Activated CD4-positive, alpha-beta T cell treated with anti-CD3 and anti-CD28 coated beads, Interleukin-2, amount 10 ng/mL, durations not matched to agents 24 days and 14 days (primary cell): Measurements from ENCODE around the gene ZFYVE9. TPM values are rescaled to one million over a fixed set of nuclear protein-coding genes. Genes with fewer than 3 reads are reported as not detected.
"Not testable (repeated sequence)": the region's sequence is repeated elsewhere in the genome, so short reads cannot be mapped to it uniquely, and the experiment has no call there.

ENCODE experiments used
- DNase-seq: peaks from one replicate; pipeline ENCODE4 v3.0.0; 2022
- H3K27ac Mint-ChIP-seq: one replicate; pipeline ENCODE4 v1.8.0; 2022; ENCODE audit warnings: mild to moderate bottlenecking, mixed read lengths
- H3K27me3 Mint-ChIP-seq: one replicate; pipeline ENCODE4 v1.8.0; 2022; ENCODE audit warnings: mixed read lengths
- H3K36me3 Mint-ChIP-seq: one replicate; pipeline ENCODE4 v1.8.0; 2022; ENCODE audit warnings: low read depth, mild to moderate bottlenecking, mixed read lengths
- H3K4me1 Mint-ChIP-seq: one replicate; pipeline ENCODE4 v1.8.0; 2021; ENCODE audit warnings: mixed read lengths
- H3K4me3 Mint-ChIP-seq: one replicate; pipeline ENCODE4 v1.8.0; 2022; ENCODE audit warnings: mild to moderate bottlenecking, moderate library complexity, mixed read lengths
- H3K9me3 Mint-ChIP-seq: one replicate; pipeline ENCODE4 v1.8.0; 2021; ENCODE audit warnings: mixed read lengths
- intact Hi-C: fragments of 100-400 bp; cut with micrococcal nuclease; formaldehyde crosslinking; loops from one replicate; pipeline ENCODE4 v1.15.1; 2023
- total RNA-seq: library from RNA; stranded (reverse); gene quantifications from 2 replicates; pipeline ENCODE4 v1.2.3, GENCODE V29; 2022

Gene ZFYVE9
- total RNA-seq, 1 donor from 2014 or later, result 3.9 TPM

DNA sequence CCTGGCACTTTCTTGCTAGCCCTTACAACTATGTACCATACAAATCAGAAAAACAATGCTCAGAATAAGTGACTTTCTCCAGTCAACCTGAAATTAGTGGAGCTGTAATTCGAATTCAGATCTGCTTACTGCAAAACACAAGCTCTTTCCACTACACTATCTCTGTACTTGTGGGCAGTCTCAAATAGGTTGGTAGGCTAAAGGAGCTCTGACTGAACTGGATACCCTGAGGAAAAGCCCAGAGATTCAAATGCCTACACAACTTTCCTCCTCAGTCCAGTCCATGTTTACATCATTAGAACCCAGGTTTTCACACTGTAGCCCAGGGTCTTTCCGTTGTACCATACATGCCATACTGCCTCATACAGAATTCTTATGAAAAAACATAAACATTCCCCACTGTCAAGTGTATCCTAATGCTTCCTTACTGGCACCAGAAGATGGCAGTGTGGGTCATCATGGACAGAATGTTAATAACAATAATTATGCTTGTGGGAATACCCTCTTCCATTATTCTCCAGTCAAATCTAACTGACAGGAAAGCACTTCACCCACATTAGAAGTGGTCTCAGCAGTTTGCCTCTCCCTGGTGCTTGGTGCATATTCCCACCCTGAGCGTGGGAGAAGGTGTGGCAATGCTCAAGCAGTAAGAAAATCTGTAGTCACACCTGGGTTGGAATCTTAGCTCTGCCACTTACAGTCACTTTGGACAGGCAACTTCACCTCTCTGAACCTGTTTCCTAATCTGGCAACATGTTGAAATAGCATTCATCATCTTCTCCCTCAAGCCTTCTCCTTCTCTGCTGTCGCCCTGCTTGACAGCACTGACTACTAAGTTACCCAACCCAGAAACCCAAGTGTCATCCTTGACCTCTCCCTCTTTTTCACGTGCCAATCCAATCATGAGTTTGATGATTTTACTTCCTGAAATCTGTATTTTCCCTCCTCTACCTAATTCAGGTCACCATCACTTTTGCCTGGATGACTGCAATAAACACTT is 14.4 kb upstream of the ZFYVE9 start:
- H3K27me3 Mint-ChIP-seq, result peaks cover 44% of the 10 kb centered on the region

GRCh38 chr1:52139817-52140540 is 1.9 kb upstream of the ZFYVE9 start:
- H3K27ac Mint-ChIP-seq, result peak overlapping the region; percentile 5
- H3K36me3 Mint-ChIP-seq, result no peaks in the 10 kb centered on the region
- H3K27me3 Mint-ChIP-seq, result peaks cover 29% of the 10 kb centered on the region
- no peaks in the 10 kb centered on the region for H3K9me3 Mint-ChIP-seq
- peak; percentile 68 for DNase-seq
- H3K4me1 Mint-ChIP-seq, result peaks cover 22% of the 10 kb centered on the region
- H3K4me3 Mint-ChIP-seq, result peak overlapping the region; percentile 2
- intact Hi-C loops, result loop anchor here (1.0 to 5.0 kb wide), 6 partner anchors 38 to 547 kb away; partner anchors contain the start of genes BTF3L4 and CC2D1B

More for the DNA sequence above, 14.4 kb upstream of the ZFYVE9 start:
- H3K9me3 Mint-ChIP-seq, result no peaks in the 10 kb centered on the region
- no peak overlapping the region for H3K27ac Mint-ChIP-seq
- H3K4me3 Mint-ChIP-seq, result no peak overlapping the region
- intact Hi-C loops, result loop anchor here (2.0 kb wide), 1 partner anchor 169 kb away; no protein-coding TSS in a partner anchor
- H3K4me1 Mint-ChIP-seq, result peaks cover 3% of the 10 kb centered on the region
- no peaks in the 10 kb centered on the region for H3K36me3 Mint-ChIP-seq
- DNase-seq, result peak; percentile 59

GRCh38 chr1:52140633-52141512 is 1.0 kb upstream of the ZFYVE9 start:
- no peaks in the 10 kb centered on the region for H3K9me3 Mint-ChIP-seq
- H3K4me1 Mint-ChIP-seq, result peaks cover 22% of the 10 kb centered on the region
- H3K27me3 Mint-ChIP-seq, result peaks cover 33% of the 10 kb centered on the region
- DNase-seq, result no peak
- peak overlapping the region; percentile 49 for H3K27ac Mint-ChIP-seq
- intact Hi-C loops, result loop anchor here (2.0 to 5.0 kb wide), 4 partner anchors 84 to 546 kb away; partner anchors contain the start of genes BTF3L4 and CC2D1B
- H3K4me3 Mint-ChIP-seq, result peak overlapping the region; percentile 75
- no peaks in the 10 kb centered on the region for H3K36me3 Mint-ChIP-seq

GRCh38 chr1:52142220-52143183 is 613 bp downstream of the ZFYVE9 start:
- peak overlapping the region; percentile 74 for H3K27ac Mint-ChIP-seq
- peak overlapping the region; percentile 81 for H3K4me3 Mint-ChIP-seq
- H3K27me3 Mint-ChIP-seq, result peaks cover 31% of the 10 kb centered on the region
- DNase-seq, result peak; percentile 77
- H3K4me1 Mint-ChIP-seq, result peaks cover 22% of the 10 kb centered on the region
- H3K9me3 Mint-ChIP-seq, result no peaks in the 10 kb centered on the region
- intact Hi-C loops, result loop anchor here (5.0 kb wide), 3 partner anchors 155 to 545 kb away; partner anchors contain the start of gene CC2D1B
- H3K36me3 Mint-ChIP-seq, result no peaks in the 10 kb centered on the region

- no peaks in the 10 kb centered on the region for H3K9me3 Mint-ChIP-seq
- no peak overlapping the region for H3K4me3 Mint-ChIP-seq
- no peak overlapping the region for H3K27ac Mint-ChIP-seq
- H3K27me3 Mint-ChIP-seq, result peaks cover 24% of the 10 kb centered on the region
- peaks cover 12% of the 10 kb centered on the region for H3K4me1 Mint-ChIP-seq
- H3K36me3 Mint-ChIP-seq, result no peaks in the 10 kb centered on the region
- intact Hi-C loops, result no loop called here
- no peak for DNase-seq
Observed at GRCh38 chr1:52145137-52145536, 3.2 kb downstream of the ZFYVE9 start.

- H3K27me3 Mint-ChIP-seq, H3K9me3 Mint-ChIP-seq, H3K27ac Mint-ChIP-seq, H3K4me3 Mint-ChIP-seq, H3K4me1 Mint-ChIP-seq, H3K36me3 Mint-ChIP-seq, DNase-seq, intact Hi-C loops: not testable (repeated sequence)
Observed at GRCh38 chr1:52150445-52150844, 8.6 kb downstream of the ZFYVE9 start.

GRCh38 chr1:52150946-52151345 is 9.1 kb downstream of the ZFYVE9 start:
- Mint-ChIP-seq H3K4me1 (no peaks in the 10 kb centered on the region), H3K4me3 (no peak overlapping the region), H3K27me3 (no peaks in the 10 kb centered on the region), H3K27ac (no peak overlapping the region), H3K9me3 (no peaks in the 10 kb centered on the region), H3K36me3 (no peaks in the 10 kb centered on the region)
- intact Hi-C loops, result no loop called here
- no peak for DNase-seq

GRCh38 chr1:52152572-52152971 is 10.7 kb downstream of the ZFYVE9 start:
- H3K9me3 Mint-ChIP-seq, result no peaks in the 10 kb centered on the region
- no peaks in the 10 kb centered on the region for H3K36me3 Mint-ChIP-seq
- H3K4me3 Mint-ChIP-seq, result no peak overlapping the region
- H3K4me1 Mint-ChIP-seq, result no peaks in the 10 kb centered on the region
- no peak for DNase-seq
- no peak overlapping the region for H3K27ac Mint-ChIP-seq
- intact Hi-C loops, result no loop called here
- H3K27me3 Mint-ChIP-seq, result no peaks in the 10 kb centered on the region

- intact Hi-C loops, result no loop called here
- Mint-ChIP-seq H3K27me3 (no peaks in the 10 kb centered on the region), H3K36me3 (no peaks in the 10 kb centered on the region), H3K4me1 (no peaks in the 10 kb centered on the region), H3K27ac (no peak overlapping the region), H3K9me3 (no peaks in the 10 kb centered on the region), H3K4me3 (no peak overlapping the region)
- no peak for DNase-seq
Observed at GRCh38 chr1:52153010-52153409, 11.1 kb downstream of the ZFYVE9 start.

DNA sequence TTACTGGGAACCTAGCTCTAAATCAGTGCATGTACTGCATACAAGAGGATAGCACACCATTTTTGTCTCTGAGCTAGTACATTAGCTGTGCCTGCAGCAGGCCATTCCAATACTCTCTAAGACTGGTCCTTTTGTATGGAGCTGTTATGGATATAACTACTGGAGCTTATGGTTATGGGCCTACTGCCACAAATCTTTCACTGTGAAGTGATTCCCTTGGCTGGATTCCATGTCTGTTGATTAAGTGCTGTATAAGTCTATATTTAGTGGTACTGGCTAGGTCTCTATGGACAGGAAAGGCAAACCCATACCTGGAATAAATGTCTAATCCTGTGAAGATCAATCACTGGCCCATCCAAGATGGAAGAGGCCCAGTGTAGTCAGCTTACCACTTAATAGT is 12.0 kb downstream of the ZFYVE9 start:
- intact Hi-C loops, result no loop called here
- Mint-ChIP-seq H3K9me3 (no peaks in the 10 kb centered on the region), H3K4me1 (no peaks in the 10 kb centered on the region), H3K27ac (no peak overlapping the region), H3K36me3 (no peaks in the 10 kb centered on the region), H3K27me3 (no peaks in the 10 kb centered on the region), H3K4me3 (no peak overlapping the region)
- no peak for DNase-seq

DNA sequence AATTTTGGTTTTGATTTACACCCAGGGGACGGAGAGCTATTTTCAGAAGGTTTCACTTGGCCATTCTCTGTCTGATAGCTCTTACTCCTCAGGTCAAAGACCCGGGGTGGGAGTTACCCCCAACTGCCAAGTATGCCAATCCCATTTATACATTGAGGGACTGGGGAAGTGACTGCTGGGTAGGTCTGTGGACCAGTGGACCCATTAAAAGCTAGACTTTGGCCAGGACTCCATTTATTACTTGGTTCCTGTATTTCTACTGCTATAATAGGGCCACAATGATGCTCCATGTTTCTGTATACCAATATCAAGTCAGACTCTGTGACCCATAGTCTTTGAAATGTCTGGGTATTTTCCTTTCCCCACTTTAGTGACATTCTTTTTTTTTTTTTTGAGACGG is 14.6 kb downstream of the ZFYVE9 start:
- Mint-ChIP-seq H3K27me3 (no peaks in the 10 kb centered on the region), H3K27ac (no peak overlapping the region), H3K9me3 (no peaks in the 10 kb centered on the region), H3K36me3 (no peaks in the 10 kb centered on the region), H3K4me1 (no peaks in the 10 kb centered on the region), H3K4me3 (no peak overlapping the region)
- no peak for DNase-seq
- intact Hi-C loops, result no loop called here

- no peaks in the 10 kb centered on the region for H3K4me1 Mint-ChIP-seq
- no peaks in the 10 kb centered on the region for H3K36me3 Mint-ChIP-seq
- H3K4me3 Mint-ChIP-seq, result no peak overlapping the region
- no peak overlapping the region for H3K27ac Mint-ChIP-seq
- DNase-seq, result no peak
- intact Hi-C loops, result no loop called here
- no peaks in the 10 kb centered on the region for H3K9me3 Mint-ChIP-seq
- no peaks in the 10 kb centered on the region for H3K27me3 Mint-ChIP-seq
Observed at GRCh38 chr1:52157582-52157981, 15.7 kb downstream of the ZFYVE9 start.
